Stimulated activated CD8-positive, alpha-beta memory T cell treated with anti-CD3 and anti-CD28 coated beads, Interleukin-12 subunit alpha, Interleukin-12 subunit beta, amount 100 ng/mL, for 1 hour (primary cell): ENCODE data around the gene TRIM2.

ENCODE experiments used
- DNase-seq: peaks from one replicate; pipeline ENCODE4 v3.0.0-alpha.2; 2020; ENCODE audit warnings: low read depth

Gene TRIM2

DNA sequence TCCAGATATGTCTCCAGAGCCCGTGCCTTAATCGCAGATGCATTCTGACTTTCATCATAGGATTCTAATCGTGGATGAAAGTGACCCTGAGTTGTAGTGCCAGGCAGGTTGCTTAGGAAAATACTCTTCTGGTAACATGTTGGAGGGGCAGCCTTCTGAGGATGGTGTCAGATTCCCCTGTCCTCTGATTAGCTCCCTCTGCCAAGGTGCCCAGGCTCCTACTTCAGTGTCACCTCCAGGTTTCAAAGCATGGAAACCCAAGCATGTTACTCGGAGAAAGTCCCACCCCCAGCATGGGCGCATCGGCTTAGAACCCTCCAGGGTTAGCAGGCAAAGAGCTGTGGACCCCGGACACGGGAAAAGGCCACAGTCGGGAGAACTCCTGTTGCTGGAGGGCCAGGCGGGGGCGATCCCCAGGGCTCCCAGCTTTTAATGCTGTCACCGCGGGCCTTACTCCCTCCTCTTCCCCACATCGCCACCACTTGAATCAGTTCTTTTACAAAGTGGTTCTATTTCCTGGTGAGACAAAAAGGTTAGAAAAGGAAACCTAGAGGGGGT, 44.5 kb downstream of the TRIM2 start:
- peak; percentile 3 for DNase-seq

DNA sequence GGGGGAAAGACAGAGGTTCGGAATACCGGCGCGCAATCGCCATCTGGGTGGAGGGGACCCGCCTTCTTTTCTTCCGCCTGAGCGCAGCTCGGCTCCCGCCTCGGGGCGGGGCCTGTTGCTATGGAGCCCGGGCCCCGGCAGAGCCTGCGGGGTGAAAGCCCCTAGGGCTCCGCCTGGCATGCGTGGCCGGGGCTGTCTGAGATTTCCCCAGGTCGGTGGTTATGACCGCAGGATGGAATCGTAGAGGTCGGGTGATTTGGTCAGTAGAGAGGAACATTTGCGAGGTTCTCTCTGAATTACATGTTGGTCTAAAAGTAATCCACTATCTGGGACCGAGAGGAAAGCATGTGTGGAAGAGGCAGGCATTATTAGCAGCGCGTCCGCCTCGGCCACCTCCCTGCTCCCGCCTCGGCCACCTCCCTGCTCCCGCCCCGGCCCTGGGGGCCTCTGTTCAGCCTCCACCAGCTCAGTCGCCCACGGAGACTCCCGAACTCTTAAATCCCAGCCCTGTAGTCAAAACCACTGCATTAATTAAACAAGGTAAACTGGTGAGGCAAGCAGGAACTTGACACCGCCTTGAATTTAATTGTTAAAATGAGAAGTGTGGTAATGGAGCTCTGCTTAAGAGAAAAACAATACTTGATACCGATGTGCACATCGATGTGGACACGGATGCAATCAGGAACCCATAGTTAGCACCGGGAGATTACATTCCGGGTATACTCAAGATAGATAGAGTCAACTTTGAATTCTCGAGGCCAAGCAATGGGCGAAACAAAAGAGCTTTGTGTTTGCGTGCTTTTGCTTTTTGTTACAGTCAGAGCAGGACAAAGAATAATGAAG, 45.2 kb downstream of the TRIM2 start:
- peak; percentile 68 for DNase-seq

DNA sequence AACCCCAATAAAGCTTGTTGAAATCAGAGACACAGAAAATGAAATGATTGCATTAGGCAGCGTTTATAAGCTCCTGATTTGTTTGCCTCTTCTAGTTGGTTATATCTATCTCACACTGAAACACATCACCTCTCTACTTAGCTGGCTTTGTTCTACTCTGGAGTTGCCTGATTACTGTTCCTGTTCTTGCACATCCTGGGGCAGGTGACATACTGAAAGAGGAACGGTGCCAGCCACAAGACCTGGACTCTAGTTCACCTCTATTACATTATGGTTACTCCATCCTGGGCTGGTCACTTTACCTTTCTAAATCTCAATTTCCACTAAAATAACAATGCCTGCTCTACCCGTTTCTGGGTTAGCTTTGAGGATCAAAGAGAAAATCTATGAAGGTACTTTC, 47.9 kb downstream of the TRIM2 start:
- no peak for DNase-seq

DNA sequence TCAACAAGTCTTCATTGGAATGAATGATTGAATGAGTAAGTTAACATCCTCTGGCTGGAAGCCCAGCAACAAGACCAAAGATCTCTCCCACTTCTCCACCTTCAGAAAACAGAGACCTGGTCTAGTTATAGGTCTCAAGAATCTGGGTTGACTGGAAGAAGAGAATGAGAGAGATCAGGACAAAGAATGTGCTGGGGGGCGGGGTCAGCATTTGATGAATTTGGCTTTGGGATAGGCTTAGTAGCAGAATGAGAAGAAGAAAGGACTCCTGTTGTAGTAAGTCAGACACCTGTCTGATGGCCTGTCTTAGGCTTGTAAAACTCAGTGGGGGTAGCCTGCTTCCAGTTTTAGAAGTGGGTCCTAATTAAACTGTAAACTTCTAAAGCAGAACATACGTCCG, 51.0 kb downstream of the TRIM2 start:
- DNase-seq, result no peak

DNA sequence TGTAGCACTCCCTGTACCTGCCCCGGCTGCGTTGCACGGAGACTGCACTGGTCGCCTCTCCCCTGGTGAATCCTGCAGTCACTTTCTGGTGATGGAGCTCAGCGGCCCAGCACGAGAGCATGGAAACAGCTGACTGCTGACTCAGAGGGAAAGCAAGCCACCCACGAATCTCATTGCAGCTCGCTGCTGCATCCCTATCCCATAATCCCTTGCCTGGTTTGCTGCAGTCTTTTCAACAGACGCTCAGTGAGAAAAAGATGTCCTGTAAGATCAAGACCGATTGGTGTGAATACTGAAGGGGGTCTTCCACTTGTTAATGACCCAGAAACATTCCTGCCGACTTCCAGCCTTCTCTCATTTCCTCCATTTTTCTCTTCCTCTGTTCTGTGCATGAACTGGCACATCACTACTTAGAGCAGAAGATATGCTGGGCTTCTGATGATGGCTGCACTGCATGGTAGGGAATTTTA, 52.9 kb downstream of the TRIM2 start:
- no peak for DNase-seq

DNA sequence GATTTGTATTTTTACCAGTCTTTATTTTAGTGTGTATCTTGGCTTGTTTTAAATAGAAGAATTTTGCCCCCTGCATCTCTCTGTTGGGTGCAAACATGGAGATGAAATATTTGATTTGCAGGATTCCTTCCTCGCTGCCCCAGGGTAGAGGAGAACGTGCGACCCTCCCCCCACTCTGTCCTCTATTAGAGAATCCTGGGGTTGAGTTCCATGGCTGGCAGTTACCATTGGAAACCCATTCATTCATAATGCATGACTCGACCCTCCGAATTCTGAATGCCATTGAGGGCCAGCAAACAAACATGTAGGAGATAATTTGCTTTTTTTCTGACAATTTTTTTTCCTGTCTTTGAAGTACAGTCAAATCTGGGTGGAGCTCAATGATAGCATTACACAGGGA, 53.7 kb downstream of the TRIM2 start:
- no peak for DNase-seq

DNA sequence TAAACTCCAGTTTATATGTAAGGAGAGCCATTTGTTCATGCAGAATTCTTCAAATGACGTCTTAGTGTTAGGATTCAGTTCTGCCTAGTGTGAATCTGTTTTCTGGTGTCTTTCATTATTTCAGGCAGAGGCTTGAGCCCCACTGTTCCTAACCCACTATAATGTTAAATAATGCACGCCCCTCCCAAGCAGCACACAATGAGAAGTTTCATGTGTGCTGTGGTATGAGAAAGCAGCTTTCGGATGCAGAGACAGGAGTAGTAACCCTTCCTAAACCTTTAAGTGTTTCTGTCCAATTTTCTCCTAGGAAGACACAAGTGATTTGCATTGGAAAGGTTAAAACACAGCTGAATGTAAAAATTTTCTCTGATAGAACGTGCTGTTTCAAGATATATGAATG, 54.5 kb downstream of the TRIM2 start:
- DNase-seq, result no peak

DNA sequence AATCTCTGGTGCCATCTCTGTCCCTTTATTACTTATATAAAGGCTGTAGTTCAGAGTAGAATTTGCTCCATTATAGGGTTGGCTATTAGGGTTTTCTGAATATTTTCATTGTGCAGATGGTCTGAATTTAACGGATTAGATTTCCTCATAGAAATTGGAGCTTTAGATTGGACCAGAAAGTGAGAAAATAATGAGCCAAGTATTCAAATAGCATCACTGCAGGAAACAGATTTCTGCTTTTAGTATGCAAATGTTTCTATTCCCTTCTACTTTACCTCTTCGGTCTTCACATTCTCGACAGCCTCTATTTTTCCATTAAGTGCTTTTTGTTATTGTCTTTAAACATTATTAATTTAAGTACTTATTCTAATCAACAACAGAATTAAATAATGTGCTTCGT, 55.4 kb downstream of the TRIM2 start:
- DNase-seq, result no peak

DNA sequence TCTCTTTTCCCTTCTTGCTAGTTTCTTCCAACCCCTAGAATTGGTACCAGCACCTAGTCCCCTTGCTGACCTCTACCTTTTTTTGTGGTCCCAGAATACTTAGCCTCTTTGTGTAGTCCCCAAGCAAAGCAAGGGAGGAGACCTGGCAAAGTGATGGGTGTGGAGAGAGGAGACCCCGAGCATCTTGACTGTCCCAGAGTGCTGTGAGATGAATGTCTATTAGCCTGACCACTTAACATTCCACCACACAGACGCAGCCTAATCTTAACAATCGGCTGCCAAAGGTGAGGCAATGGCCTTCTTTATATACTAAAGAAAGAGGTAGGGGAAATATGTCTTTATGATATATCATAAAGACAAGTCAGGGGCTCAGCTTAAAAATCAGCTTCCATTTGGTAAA, 55.9 kb downstream of the TRIM2 start:
- no peak for DNase-seq

DNA sequence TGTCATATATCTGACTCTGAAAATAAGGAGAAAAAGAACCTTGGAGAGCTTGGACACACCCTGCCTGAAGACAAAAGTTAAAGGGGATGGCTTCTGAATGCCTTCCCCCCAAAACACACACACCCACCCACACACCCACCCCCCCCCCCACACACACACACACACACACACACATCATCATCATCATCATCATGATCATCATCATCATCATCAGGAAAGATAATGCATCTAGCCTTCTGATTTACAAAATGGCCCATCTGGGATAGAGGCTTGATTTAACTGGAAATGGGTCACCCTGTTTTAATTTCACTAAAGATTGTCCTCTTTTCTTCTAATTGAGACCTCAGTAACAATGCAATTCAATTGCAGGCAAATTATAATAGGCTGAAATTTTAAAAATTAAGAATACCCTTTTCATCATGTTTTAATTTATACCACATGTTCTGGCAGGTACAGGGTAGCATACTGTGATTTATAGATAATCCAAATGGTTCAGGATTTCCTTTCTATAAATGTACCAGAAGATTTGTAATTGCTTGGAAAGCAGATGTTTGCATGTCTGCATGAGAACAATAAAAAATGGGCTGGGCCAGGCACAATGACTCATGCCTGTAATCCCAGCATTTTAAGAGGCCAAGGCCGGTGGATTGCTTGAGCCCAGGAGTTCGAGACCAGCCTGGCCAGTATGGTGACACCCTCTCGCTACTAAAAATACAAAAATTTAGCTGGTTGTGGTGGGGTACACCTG, 56.5 kb downstream of the TRIM2 start:
- DNase-seq, result no peak

DNA sequence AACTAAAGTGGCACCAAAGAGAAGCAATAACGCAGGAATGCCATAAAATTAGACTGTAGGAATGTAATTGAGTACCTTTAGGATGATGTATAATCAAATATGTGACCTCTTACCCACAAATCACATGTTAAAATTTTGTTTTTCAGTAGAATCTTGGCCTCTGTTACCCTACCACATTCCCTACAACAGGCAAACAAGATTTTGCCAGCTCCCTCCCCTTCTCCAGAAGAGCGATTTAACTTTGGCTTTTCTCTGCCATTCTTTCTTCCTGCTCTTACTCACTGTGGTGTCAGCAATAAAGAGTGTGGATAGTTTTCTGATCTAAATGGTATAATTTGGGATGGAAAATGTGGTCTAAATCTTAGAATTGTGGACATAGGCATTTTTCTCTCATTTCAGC, 57.2 kb downstream of the TRIM2 start:
- no peak for DNase-seq

DNA sequence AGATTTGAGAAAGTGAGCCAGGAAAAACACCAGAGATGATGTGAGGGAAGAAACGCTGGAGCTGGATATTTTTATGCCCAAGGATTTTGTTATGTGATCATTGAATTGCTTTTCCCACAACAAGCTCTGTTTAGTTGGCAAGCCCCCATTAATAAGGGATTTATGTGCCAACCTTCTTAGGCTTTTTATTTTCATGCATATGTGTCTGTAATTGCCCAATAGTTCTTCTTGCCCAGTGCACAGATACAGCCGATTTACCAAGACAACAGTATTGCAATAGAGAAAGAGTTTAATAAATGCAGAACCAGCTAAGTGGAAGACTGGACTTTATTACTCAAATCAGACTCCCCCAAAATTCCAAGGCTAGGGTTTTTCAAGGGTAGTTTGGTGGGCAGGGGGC, 57.7 kb downstream of the TRIM2 start:
- no peak for DNase-seq

DNA sequence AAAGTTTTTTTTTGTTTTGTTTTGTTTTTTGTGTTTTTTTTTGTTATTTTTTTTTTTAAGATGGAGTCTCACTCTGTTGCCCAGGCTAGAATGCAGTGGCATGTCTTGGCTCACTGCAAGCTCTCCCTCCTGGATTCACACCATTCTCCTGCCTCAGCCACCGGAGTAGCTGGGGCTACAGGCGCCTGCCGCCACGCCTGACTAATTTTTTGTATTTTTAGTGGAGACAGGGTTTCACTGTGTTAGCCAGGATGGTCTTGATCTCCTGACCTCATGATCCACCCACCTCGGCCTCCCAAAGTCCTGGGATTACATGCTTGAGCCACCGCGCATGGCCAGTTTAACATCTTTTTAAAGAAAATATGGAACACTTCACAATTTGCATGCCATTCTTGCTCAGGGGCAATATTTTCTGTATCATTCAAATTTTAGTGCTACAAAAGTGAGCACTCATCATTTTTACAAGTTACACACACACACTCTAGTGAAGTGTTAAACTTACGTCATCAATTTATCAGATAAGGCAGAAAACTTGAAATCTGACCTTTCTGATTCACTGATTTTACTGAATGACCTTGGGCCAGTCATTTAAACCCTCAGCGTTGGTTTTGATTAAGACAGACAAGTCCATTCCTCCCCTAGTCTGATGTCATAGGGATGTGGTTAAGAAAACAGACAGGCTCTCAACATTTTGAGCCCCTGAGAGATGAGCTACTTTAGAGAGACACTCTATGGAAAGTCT, 61.2 kb downstream of the TRIM2 start:
- DNase-seq, result no peak

DNA sequence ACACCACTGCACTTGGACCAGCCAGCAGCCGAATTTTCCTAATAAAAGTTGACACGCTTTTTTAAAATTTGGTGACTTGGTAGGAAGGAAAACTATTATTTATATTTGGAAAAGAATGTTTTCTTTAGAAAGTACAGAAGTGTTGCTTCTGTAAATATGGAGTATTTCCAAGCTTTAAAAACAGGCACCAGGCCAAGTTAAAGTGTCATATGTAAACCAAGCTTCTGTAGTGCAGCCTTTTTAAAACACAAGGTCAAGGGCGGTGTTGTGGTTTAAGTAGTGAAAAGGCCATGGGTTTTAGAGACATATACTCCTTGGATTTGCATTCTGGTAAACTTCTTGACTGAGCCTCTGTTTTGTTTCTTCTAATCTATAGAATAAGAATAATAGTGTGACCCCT, 62.7 kb downstream of the TRIM2 start:
- no peak for DNase-seq

DNA sequence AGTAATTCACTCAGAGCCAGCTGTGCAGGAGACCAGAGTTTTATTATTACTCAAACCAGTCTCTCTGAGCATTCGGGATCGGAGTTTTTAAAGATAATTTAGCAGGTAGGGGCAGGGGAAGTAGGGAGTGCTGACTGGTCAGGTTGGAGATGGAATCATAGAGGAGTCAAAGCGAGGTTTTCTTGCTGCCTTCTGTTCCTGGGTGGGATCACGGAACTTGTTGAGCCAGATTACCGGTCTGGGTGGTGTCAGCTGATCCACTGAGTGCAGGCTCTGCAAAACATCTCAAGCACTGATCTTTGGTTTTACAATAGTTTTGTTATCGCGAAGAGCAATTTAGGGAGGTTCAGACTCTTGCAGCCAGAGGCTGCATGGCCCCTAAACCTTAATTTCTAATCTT, 63.6 kb downstream of the TRIM2 start:
- no peak for DNase-seq

DNA sequence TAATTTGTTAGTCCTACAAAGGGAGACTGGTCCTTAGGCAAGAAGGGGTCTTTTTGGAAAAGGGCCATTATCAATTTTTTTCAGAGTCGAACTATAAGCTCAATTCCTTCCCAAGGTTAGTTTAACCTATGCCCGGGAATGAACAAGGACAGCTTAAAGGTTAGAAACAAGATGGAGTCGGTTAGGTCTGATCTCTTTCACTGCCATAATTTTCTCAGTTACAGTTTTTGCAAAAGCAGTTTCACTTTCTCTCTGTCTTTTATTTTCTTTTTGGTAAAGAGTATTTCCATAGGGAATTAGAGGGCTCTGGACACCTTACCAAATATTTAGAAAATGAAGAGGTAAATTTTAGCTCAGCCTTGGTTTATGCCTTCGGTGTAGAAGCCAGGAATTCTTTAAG, 64.1 kb downstream of the TRIM2 start:
- no peak for DNase-seq

DNA sequence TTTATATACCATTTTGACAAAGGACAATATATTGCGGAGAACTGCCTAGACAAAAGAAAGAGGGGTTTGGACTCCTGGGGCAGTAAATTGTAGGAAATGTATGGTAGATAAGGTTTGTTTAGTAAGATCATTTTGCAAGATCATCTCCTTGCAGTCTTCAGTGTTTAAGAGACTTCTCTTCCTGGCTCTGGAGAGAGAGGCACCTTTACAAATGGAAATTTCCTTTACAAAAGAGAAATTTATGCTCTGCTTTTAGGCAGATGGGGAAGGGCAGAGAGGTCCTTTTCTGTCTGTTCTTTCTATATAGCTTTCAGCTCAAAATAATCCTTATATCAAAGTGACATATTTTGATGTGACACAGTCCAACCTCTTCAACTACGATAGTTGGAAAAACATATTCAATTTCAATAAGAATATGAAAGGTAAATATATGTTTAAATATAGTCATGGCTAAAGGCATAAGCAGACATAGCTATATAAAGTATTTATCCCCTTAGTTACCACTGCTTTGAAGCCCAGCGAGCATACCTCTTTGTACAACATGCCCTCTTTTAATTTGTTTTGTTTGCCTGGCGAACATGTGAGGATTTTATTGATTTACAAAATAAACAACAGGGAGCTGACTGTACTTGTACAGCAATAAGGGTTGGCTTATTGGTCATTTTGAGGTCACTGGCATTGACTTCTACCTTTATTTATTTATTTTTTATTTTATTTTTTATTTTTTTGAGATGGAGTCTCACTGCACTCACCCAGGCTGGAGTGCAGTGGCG, 65.2 kb downstream of the TRIM2 start:
- no peak for DNase-seq

DNA sequence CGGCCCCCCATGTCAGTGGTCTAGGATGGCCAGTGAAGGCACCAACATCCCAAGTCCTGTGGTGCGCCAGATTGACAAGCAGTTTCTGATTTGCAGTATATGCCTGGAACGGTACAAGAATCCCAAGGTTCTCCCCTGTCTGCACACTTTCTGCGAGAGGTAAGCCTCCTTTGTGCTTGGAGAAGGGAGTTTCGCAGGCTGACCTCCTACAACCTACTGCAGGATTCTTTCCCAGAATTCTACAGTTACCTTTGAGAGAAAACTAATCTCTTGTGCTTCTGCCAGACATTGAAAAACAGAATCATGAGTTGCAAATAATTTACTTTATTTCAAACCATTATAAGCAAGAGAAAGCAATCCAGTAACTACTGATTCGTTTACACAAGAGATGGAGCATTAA, 66.1 kb downstream of the TRIM2 start:
- DNase-seq, result no peak

DNA sequence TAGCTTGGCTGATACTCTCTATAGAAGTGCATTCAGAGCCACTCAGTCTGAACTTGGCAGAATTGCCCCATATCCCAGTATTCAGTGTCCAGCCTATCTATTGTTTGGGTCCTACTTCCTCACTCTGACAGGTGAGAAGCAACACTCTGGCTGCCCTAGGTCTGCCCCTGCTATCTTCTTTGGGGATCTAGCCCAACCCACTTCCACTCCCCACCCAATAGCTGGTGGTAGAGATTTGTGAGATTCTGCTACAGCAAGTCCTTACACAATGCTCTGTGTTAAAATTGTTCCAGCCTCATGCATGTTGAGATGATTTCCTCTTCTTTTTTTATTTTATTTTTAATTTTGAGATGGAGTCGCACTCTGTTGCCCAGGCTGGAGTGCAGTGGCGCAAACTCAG, 67.6 kb downstream of the TRIM2 start:
- DNase-seq, result no peak

DNA sequence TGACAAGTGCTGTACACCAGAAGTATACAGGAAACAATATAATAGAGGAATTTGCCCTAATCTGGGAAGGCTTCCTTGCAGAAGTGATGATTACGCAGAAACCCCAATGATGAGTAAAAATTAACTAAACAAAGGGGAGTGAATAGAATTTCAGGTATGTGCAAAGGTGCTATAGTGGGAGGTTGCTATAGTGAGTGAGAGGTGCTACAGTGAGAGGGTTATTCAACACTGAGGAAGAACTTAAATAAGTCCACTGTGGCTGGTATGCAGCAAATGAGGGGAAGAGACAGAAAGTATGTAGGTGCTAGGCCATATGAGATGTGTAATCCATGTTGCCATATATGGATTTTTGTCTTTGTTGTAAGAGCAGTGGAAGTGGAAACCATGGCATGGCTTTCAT, 69.5 kb downstream of the TRIM2 start:
- no peak for DNase-seq

DNA sequence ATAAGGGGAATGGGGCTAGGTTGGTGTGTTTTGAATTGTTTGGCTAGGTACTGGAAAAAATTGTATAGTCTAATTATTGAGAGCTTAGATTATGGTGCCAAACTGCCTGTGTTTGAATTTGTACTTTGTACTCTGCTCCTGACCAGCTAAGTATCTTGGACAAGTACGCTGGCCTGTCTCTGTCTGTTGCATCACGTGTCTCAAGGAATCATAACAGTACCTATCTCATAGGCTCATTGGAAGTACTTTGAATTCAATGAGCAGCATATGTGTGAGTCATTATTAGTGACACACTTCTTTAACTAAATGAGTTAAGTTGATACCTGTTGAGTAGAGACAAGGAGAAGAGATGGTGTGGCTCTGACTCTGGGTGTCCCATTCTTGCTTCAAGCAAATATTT, 70.7 kb downstream of the TRIM2 start:
- no peak for DNase-seq
